Measurements from ENCODE around the gene ABHD14A.

Gene ABHD14A

GRCh38 chr3:52006017-52006819 is 31.4 kb downstream of the ABHD14A start:
- Histone ChIP-seq H3K27ac (replicated peaks) (no peak overlapping the region), H3K4me3 (replicated peaks; ENCODE audit: insufficient read depth, low read length) (no peak overlapping the region), H3K27me3 (ENCODE audit: insufficient read depth, poor library complexity, severe bottlenecking) (no peaks in the 10 kb centered on the region)
- peak; percentile 38 to 70 for DNase-seq (ENCODE audit: low read depth in 1 of 2, low spot score in 1 of 2)
- TF ChIP-seq POLR2AphosphoS5 (IDR thresholded peaks at IDR 0.05; ENCODE audit: low read depth) = no peak
- TF ChIP-seq, protein P1, sequence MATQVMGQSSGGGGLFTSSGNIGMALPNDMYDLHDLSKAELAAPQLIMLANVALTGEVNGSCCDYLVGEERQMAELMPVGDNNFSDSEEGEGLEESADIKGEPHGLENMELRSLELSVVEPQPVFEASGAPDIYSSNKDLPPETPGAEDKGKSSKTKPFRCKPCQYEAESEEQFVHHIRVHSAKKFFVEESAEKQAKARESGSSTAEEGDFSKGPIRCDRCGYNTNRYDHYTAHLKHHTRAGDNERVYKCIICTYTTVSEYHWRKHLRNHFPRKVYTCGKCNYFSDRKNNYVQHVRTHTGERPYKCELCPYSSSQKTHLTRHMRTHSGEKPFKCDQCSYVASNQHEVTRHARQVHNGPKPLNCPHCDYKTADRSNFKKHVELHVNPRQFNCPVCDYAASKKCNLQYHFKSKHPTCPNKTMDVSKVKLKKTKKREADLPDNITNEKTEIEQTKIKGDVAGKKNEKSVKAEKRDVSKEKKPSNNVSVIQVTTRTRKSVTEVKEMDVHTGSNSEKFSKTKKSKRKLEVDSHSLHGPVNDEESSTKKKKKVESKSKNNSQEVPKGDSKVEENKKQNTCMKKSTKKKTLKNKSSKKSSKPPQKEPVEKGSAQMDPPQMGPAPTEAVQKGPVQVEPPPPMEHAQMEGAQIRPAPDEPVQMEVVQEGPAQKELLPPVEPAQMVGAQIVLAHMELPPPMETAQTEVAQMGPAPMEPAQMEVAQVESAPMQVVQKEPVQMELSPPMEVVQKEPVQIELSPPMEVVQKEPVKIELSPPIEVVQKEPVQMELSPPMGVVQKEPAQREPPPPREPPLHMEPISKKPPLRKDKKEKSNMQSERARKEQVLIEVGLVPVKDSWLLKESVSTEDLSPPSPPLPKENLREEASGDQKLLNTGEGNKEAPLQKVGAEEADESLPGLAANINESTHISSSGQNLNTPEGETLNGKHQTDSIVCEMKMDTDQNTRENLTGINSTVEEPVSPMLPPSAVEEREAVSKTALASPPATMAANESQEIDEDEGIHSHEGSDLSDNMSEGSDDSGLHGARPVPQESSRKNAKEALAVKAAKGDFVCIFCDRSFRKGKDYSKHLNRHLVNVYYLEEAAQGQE (IDR thresholded peaks at IDR 0.05; ENCODE audit: insufficient replicate concordance, low read depth) = no peak
- TF ChIP-seq CTCF (IDR thresholded peaks at IDR 0.05; ENCODE audit: insufficient read depth, low read length) = no peak

DNA sequence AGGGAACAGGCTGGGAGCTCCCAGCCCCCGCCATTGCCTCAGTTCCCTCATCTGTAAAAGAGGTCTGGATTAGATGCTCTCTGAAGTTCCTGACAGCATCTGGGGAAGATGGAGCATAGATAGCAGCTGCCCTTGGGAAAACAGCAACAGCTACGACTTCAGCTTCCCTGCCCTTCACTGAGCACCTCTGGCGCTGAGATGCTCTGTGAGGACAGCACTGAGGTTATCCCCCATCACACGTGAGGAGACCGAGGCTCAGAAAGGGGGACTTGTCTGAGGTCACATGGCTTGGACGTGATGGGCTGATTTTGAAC is 31.9 kb downstream of the ABHD14A start:
- Histone ChIP-seq H3K27ac (replicated peaks) (no peak overlapping the region), H3K27me3 (ENCODE audit: insufficient read depth, poor library complexity, severe bottlenecking) (no peaks in the 10 kb centered on the region), H3K4me3 (replicated peaks; ENCODE audit: insufficient read depth, low read length) (no peak overlapping the region)
- TF ChIP-seq POLR2AphosphoS5 (IDR thresholded peaks at IDR 0.05; ENCODE audit: low read depth) = no peak
- TF ChIP-seq, protein P1 (IDR thresholded peaks at IDR 0.05; ENCODE audit: insufficient replicate concordance, low read depth) = no peak
- TF ChIP-seq GABPA (IDR thresholded peaks at IDR 0.05; ENCODE audit: low read depth) = no peak
- no peak for TF ChIP-seq SPI1 (IDR thresholded peaks at IDR 0.05; ENCODE audit: borderline replicate concordance, low read depth)
- TF ChIP-seq CTCF (IDR thresholded peaks at IDR 0.05; ENCODE audit: insufficient read depth, low read length) = no peak
- DNase-seq (ENCODE audit: low read depth in 1 of 2, low spot score in 1 of 2) = no peak

- no peak for DNase-seq (ENCODE audit: low read depth in 1 of 2, low spot score in 1 of 2)
- H3K27me3 ChIP-seq (ENCODE audit: insufficient read depth, poor library complexity, severe bottlenecking) = no peaks in the 10 kb centered on the region
- TF ChIP-seq POLR2AphosphoS5 (IDR thresholded peaks at IDR 0.05; ENCODE audit: low read depth) (no peak), GABPA (IDR thresholded peaks at IDR 0.05; ENCODE audit: low read depth) (no peak), CTCF (IDR thresholded peaks at IDR 0.05; ENCODE audit: insufficient read depth, low read length) (no peak), SPI1 (IDR thresholded peaks at IDR 0.05; ENCODE audit: borderline replicate concordance, low read depth) (no peak)
- TF ChIP-seq, protein P1 (IDR thresholded peaks at IDR 0.05; ENCODE audit: insufficient replicate concordance, low read depth) = no peak
- no peak overlapping the region for H3K27ac ChIP-seq (replicated peaks)
- H3K4me3 ChIP-seq (replicated peaks; ENCODE audit: insufficient read depth, low read length) = no peak overlapping the region
These were observed 32.4 kb downstream of the ABHD14A start for GRCh38 chr3:52007291-52007690.

All from HL-60 (cell line).